ENCODE data around the gene SLC28A1.

Gene SLC28A1

GRCh38 chr15:84944861-84945260 is 60.4 kb downstream of the SLC28A1 start:
- DNase-seq: no peak

GRCh38 chr15:84946772-84947489 is 62.5 kb downstream of the SLC28A1 start:
- no peak for DNase-seq

- DNase-seq: no peak
Observed at GRCh38 chr15:84947947-84948830, 63.7 kb downstream of the SLC28A1 start.

- no peak for DNase-seq
Observed at GRCh38 chr15:84949043-84949442, 64.6 kb downstream of the SLC28A1 start.

GRCh38 chr15:84949845-84950569 is 65.5 kb downstream of the SLC28A1 start:
- no peak for DNase-seq

- no peak for DNase-seq
Observed at GRCh38 chr15:84950570-84951111, 66.2 kb downstream of the SLC28A1 start.

GRCh38 chr15:84951736-84952135 is 67.3 kb downstream of the SLC28A1 start:
- no peak for DNase-seq

GRCh38 chr15:84953136-84953535 is 68.7 kb downstream of the SLC28A1 start:
- DNase-seq: no peak

GRCh38 chr15:84953726-84954125 is 69.3 kb downstream of the SLC28A1 start:
- no peak for DNase-seq

GRCh38 chr15:84955089-84955848 is 70.8 kb downstream of the SLC28A1 start:
- peak; percentile 45 for DNase-seq

- no peak for DNase-seq
Observed at GRCh38 chr15:84956199-84956598, 71.7 kb downstream of the SLC28A1 start.

GRCh38 chr15:84960391-84961113 is 76.1 kb downstream of the SLC28A1 start:
- no peak for DNase-seq

- DNase-seq: no peak
Observed at GRCh38 chr15:84961114-84961452, 76.6 kb downstream of the SLC28A1 start.

GRCh38 chr15:84961707-84962106 is 77.2 kb downstream of the SLC28A1 start:
- DNase-seq: no peak

GRCh38 chr15:84962955-84963354 is 78.5 kb downstream of the SLC28A1 start:
- no peak for DNase-seq

- no peak for DNase-seq
Observed at GRCh38 chr15:84967380-84967779, 82.9 kb downstream of the SLC28A1 start.

GRCh38 chr15:84968301-84968700 is 83.8 kb downstream of the SLC28A1 start:
- no peak for DNase-seq

GRCh38 chr15:84969257-84969656 is 84.8 kb downstream of the SLC28A1 start:
- DNase-seq: no peak

GRCh38 chr15:84970843-84971242 is 86.4 kb downstream of the SLC28A1 start:
- no peak for DNase-seq

GRCh38 chr15:84973492-84974460 is 89.3 kb downstream of the SLC28A1 start:
- no peak for DNase-seq

Measured in CD4-positive, alpha-beta T cell treated with Interleukin-21 for 1 hour (primary cell).